Liver (tissue), 9 donors: ENCODE measurements around the gene HNRNPA2B1. TPM values are rescaled to one million over a fixed set of nuclear protein-coding genes. Genes with fewer than 3 reads are reported as not detected.

ENCODE experiments used
- DNase-seq: peaks from one replicate; pipeline ENCODE4 v3.0.0-alpha.2; 2017; ENCODE audit warnings: low spot score
- H3K27ac ChIP-seq, 2 donors: one replicate each; pipeline ENCODE4 v1.7.0; 2013; ENCODE audit warnings: inconsistent platforms in 2 of 2, low read length in 2 of 2, control low read depth in 1 of 2, low read depth in 1 of 2, mild to moderate bottlenecking in 1 of 2
- H3K27me3 ChIP-seq, 4 donors: one replicate each; pipeline versions ENCODE4 v1.6.1 to v1.7.0; 2013; ENCODE audit warnings: low read length in 3 of 4, inconsistent platforms in 1 of 4, mild to moderate bottlenecking in 1 of 4, moderate library complexity in 1 of 4; ENCODE audit not compliant: control insufficient read depth in 4 of 4, insufficient read depth in 4 of 4
- H3K36me3 ChIP-seq, 4 donors: one replicate each; pipeline versions ENCODE4 v1.6.1 to v1.7.0; 2013; ENCODE audit warnings: low read length in 3 of 4, mild to moderate bottlenecking in 3 of 4, low read depth in 1 of 4, moderate library complexity in 1 of 4; ENCODE audit not compliant: control insufficient read depth in 4 of 4, insufficient read depth in 3 of 4
- H3K4me1 ChIP-seq, 4 donors: one replicate each; pipeline versions ENCODE4 v1.6.1 to v1.7.0; 2013; ENCODE audit warnings: low read length in 3 of 4, mild to moderate bottlenecking in 3 of 4, moderate library complexity in 1 of 4; ENCODE audit not compliant: control insufficient read depth in 4 of 4, insufficient read depth in 4 of 4
- H3K4me3 ChIP-seq, 3 donors: one replicate each; pipeline versions ENCODE4 v1.6.1 to v1.7.0; 2013; ENCODE audit warnings: low read length in 3 of 3, control low read depth in 1 of 3, low read depth in 1 of 3, mild to moderate bottlenecking in 1 of 3
- H3K9ac ChIP-seq, 2 donors: one replicate each; pipeline ENCODE4 v1.7.0; 2013; ENCODE audit warnings: low read length in 2 of 2, mild to moderate bottlenecking in 2 of 2, moderate library complexity in 2 of 2, control low read depth in 1 of 2, low read depth in 1 of 2
- H3K9me3 ChIP-seq, 4 donors: one replicate each; pipeline versions ENCODE4 v1.6.1 to v1.7.0; 2013; ENCODE audit warnings: low read length in 3 of 4; ENCODE audit not compliant: control insufficient read depth in 4 of 4
- EGR1 ChIP-seq, 2 donors: IDR thresholded peaks; 2 replicates each; pipeline ENCODE4 v1.6.1; 2016 to 2018; ENCODE audit warnings: antibody characterized with exemption in 2 of 2, low read depth in 2 of 2
- FOXA1 ChIP-seq: IDR thresholded peaks from 2 replicates; pipeline ENCODE4 v1.6.1; 2016; ENCODE audit warnings: antibody characterized with exemption
- FOXA2 ChIP-seq: IDR thresholded peaks from 2 replicates; pipeline ENCODE4 v1.6.1; 2016; ENCODE audit warnings: antibody characterized with exemption
- GABPA ChIP-seq, 2 donors: IDR thresholded peaks in 1 of 2; conservative IDR thresholded peaks in 1 of 2; 2 replicates each; pipeline ENCODE4 v1.6.1; 2016; ENCODE audit warnings: antibody characterized with exemption in 2 of 2, mild to moderate bottlenecking in 1 of 2, moderate library complexity in 1 of 2
- HNF4A ChIP-seq, 2 donors: conservative IDR thresholded peaks; 2 replicates each; pipeline ENCODE4 v1.6.1; 2016; ENCODE audit warnings: antibody characterized with exemption in 2 of 2, mild to moderate bottlenecking in 2 of 2
- HNF4G ChIP-seq: IDR thresholded peaks from 2 replicates; pipeline ENCODE4 v1.6.1; 2016; ENCODE audit warnings: antibody characterized with exemption
- JUND ChIP-seq, 2 donors: IDR thresholded peaks; 2 replicates each; pipeline ENCODE4 v1.6.1; 2016; ENCODE audit warnings: antibody characterized with exemption in 2 of 2
- RAD21 ChIP-seq, 2 donors: IDR thresholded peaks; 2 replicates each; pipeline ENCODE4 v1.6.1; 2016; ENCODE audit warnings: antibody characterized with exemption in 2 of 2, mild to moderate bottlenecking in 2 of 2
- RXRA ChIP-seq, 2 donors: IDR thresholded peaks; 2 replicates each; pipeline ENCODE4 v1.6.1; 2017 to 2018; ENCODE audit warnings: antibody characterized with exemption in 2 of 2, mild to moderate bottlenecking in 1 of 2
- SP1 ChIP-seq: IDR thresholded peaks from 2 replicates; pipeline ENCODE4 v1.6.1; 2018; ENCODE audit warnings: antibody characterized with exemption, mild to moderate bottlenecking
- TAF1 ChIP-seq: conservative IDR thresholded peaks from 2 replicates; pipeline ENCODE4 v1.6.1; 2016; ENCODE audit warnings: antibody characterized with exemption, mild to moderate bottlenecking
- YY1 ChIP-seq: IDR thresholded peaks from 2 replicates; pipeline ENCODE4 v1.6.1; 2016; ENCODE audit warnings: antibody characterized with exemption, mild to moderate bottlenecking
- WGBS: extraction: QIAGEN DNeasy Blood & Tissue Kit; methylation state at CpG from one replicate; pipeline ENCODE4 v1.1.7; 2013; 5-methylcytosine and 5-hydroxymethylcytosine counted together
- polyA plus RNA-seq, 2 donors: library from polyadenylated mRNA; stranded (reverse) in 1 of 2; unstranded in 1 of 2; fragments of 200-250 nt in 1 of 2; fragments of >200 nt in 1 of 2; fragmentation: Nextera tagmentation in 1 of 2; extraction: Ambion mirVana in 1 of 2; gene quantifications; one replicate each; pipeline versions ENCODE4 v1.2.1 to v1.2.3, GENCODE V29; 2013 to 2015
- total RNA-seq, 2 donors: library from RNA; depleted of rRNA; stranded (reverse); fragments of >200 nt; gene quantifications; one replicate each; pipeline ENCODE4 v1.2.3, GENCODE V29; 2014
- TF ChIP-seq, protein P1 (sequence below): IDR thresholded peaks from 2 replicates; pipeline ENCODE4 v1.6.1; 2016; ENCODE audit warnings: antibody characterized with exemption
- TF ChIP-seq, protein P2 (sequence below): IDR thresholded peaks from 2 replicates; pipeline ENCODE4 v1.6.1; 2016; ENCODE audit warnings: antibody characterized with exemption
- TF ChIP-seq, protein P3 (sequence below): fragments of 150-350 bp; IDR thresholded peaks from 2 replicates; pipeline ENCODE4 v1.5.1; 2017; ENCODE audit warnings: improper control_type of control experiment, low read depth, low read length; ENCODE audit not compliant: missing input control
- TF ChIP-seq, protein P4 (sequence below): IDR thresholded peaks from 2 replicates; pipeline ENCODE4 v1.6.1; 2016; ENCODE audit warnings: antibody characterized with exemption, mild to moderate bottlenecking
- TF ChIP-seq, protein P5 (sequence below): IDR thresholded peaks from 2 replicates; pipeline ENCODE4 v1.6.1; 2016; ENCODE audit warnings: antibody characterized with exemption
- donor health status: healthy.
- donor health status: healthy.
- donor health status: healthy.
- donor health status: healthy.
- donor health status: healthy.

Gene HNRNPA2B1
- total and polyA plus RNA-seq, 4 donors, result 128 to 295 (median 181) TPM

DNA sequence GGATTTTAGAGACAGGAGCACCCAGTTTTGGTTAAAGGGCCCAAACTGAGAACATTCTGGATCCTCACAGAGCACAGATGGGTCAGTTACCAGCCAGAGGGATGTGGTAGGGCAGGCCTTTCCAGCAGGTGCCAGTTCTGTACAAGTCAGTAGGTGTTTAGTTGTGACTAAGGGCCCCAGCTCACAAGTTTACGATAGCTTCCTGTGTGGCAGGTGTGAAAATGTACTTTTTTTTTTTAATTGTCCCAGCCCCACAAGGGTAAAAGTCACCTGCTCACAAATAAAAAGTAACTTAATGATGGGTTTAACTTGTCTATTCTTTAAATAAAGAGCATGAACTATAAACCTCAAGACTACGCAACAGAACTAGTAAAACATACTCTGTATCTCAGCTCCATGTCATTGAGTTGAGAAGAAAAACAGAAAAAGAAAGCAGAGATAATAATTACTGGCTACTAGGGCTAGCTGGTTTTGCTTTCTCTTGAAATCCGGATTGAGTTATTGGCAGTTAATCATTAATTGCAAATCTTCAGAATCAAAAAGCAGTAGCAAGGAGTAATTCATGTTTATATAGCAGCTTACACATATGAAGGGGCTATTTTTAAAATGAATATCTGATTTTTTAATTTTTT, 33.1 kb downstream of the HNRNPA2B1 start:
- no peak for DNase-seq

DNA sequence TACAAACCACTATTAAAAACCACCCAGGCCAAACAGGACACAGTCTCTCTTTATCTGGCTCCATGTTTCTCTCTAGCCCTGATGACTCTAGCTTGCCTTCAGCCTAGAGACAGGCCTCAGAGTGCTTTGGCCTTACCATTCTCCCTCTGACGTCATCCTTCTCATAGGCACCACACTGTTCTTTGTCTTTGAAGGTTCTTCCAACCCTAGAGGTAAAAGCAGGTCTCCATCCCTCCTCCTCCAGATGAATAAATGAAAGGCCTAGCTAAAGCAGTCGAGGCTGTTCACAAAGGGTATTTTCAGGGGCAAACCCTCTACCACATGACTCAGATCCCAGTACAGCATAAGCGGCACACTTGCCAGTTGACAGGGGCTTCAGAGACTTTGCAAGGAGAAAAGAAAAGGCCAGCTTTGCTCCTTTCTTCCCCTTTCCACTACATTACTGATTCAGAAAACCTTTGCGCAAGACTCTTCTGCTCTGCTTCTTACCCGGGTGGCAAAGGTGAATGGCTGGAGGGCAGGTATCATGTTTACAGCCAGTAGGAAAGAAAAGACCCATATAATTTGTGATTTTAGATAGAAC, 33.8 kb downstream of the HNRNPA2B1 start:
- 81% methylated on average over 5 of the region's 5 CpGs for WGBS
- Histone ChIP-seq H3K27me3 (no peaks in the 10 kb centered on the region), H3K9me3 (no peaks in the 10 kb centered on the region), H3K27ac (no peak overlapping the region), H3K36me3 (no peaks in the 10 kb centered on the region), H3K4me3 (no peak overlapping the region), H3K4me1 (peaks cover 0 to 4% (median 1%) of the 10 kb centered on the region in 4 donors), H3K9ac (no peak overlapping the region)
- DNase-seq, result no peak
- TF ChIP-seq SP1 (no peak), JUND (IDR thresholded peaks at IDR 0.05) (no peak), GABPA (IDR thresholded peaks at IDR 0.05 in 1 of 2, conservative IDR thresholded peaks at IDR 0.05 in 1 of 2) (no peak), HNF4G (no peak), EGR1 (IDR thresholded peaks at IDR 0.05; ENCODE audit: low read depth in 2 of 2) (no peak), FOXA2 (no peak), RXRA (IDR thresholded peaks at IDR 0.05) (no peak), HNF4A (conservative IDR thresholded peaks at IDR 0.05) (no peak), FOXA1 (no peak), TAF1 (no peak), RAD21 (IDR thresholded peaks at IDR 0.05) (no peak)
- TF ChIP-seq, protein P1, sequence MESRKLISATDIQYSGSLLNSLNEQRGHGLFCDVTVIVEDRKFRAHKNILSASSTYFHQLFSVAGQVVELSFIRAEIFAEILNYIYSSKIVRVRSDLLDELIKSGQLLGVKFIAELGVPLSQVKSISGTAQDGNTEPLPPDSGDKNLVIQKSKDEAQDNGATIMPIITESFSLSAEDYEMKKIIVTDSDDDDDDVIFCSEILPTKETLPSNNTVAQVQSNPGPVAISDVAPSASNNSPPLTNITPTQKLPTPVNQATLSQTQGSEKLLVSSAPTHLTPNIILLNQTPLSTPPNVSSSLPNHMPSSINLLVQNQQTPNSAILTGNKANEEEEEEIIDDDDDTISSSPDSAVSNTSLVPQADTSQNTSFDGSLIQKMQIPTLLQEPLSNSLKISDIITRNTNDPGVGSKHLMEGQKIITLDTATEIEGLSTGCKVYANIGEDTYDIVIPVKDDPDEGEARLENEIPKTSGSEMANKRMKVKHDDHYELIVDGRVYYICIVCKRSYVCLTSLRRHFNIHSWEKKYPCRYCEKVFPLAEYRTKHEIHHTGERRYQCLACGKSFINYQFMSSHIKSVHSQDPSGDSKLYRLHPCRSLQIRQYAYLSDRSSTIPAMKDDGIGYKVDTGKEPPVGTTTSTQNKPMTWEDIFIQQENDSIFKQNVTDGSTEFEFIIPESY, result no peak
- TF ChIP-seq, protein P2, sequence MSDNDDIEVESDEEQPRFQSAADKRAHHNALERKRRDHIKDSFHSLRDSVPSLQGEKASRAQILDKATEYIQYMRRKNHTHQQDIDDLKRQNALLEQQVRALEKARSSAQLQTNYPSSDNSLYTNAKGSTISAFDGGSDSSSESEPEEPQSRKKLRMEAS, result no peak
- TF ChIP-seq, protein P3, sequence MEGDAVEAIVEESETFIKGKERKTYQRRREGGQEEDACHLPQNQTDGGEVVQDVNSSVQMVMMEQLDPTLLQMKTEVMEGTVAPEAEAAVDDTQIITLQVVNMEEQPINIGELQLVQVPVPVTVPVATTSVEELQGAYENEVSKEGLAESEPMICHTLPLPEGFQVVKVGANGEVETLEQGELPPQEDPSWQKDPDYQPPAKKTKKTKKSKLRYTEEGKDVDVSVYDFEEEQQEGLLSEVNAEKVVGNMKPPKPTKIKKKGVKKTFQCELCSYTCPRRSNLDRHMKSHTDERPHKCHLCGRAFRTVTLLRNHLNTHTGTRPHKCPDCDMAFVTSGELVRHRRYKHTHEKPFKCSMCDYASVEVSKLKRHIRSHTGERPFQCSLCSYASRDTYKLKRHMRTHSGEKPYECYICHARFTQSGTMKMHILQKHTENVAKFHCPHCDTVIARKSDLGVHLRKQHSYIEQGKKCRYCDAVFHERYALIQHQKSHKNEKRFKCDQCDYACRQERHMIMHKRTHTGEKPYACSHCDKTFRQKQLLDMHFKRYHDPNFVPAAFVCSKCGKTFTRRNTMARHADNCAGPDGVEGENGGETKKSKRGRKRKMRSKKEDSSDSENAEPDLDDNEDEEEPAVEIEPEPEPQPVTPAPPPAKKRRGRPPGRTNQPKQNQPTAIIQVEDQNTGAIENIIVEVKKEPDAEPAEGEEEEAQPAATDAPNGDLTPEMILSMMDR, result no peak

More for the DNA sequence above, 33.1 kb downstream of the HNRNPA2B1 start:
- H3K27me3 ChIP-seq, result no peaks in the 10 kb centered on the region
- no peak overlapping the region for H3K4me3 ChIP-seq
- peaks cover 0 to 4% (median 1%) of the 10 kb centered on the region in 4 donors for H3K4me1 ChIP-seq
- TF ChIP-seq JUND (IDR thresholded peaks at IDR 0.05), result no peak
- TF ChIP-seq, protein P2, result no peak
- TF ChIP-seq FOXA1, result no peak
- TF ChIP-seq, protein P4, sequence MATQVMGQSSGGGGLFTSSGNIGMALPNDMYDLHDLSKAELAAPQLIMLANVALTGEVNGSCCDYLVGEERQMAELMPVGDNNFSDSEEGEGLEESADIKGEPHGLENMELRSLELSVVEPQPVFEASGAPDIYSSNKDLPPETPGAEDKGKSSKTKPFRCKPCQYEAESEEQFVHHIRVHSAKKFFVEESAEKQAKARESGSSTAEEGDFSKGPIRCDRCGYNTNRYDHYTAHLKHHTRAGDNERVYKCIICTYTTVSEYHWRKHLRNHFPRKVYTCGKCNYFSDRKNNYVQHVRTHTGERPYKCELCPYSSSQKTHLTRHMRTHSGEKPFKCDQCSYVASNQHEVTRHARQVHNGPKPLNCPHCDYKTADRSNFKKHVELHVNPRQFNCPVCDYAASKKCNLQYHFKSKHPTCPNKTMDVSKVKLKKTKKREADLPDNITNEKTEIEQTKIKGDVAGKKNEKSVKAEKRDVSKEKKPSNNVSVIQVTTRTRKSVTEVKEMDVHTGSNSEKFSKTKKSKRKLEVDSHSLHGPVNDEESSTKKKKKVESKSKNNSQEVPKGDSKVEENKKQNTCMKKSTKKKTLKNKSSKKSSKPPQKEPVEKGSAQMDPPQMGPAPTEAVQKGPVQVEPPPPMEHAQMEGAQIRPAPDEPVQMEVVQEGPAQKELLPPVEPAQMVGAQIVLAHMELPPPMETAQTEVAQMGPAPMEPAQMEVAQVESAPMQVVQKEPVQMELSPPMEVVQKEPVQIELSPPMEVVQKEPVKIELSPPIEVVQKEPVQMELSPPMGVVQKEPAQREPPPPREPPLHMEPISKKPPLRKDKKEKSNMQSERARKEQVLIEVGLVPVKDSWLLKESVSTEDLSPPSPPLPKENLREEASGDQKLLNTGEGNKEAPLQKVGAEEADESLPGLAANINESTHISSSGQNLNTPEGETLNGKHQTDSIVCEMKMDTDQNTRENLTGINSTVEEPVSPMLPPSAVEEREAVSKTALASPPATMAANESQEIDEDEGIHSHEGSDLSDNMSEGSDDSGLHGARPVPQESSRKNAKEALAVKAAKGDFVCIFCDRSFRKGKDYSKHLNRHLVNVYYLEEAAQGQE, result no peak
- no peak for TF ChIP-seq YY1
- TF ChIP-seq, protein P5, sequence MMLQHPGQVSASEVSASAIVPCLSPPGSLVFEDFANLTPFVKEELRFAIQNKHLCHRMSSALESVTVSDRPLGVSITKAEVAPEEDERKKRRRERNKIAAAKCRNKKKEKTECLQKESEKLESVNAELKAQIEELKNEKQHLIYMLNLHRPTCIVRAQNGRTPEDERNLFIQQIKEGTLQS, result no peak
- no peak for TF ChIP-seq GABPA (IDR thresholded peaks at IDR 0.05 in 1 of 2, conservative IDR thresholded peaks at IDR 0.05 in 1 of 2)
- no peak for TF ChIP-seq HNF4A (conservative IDR thresholded peaks at IDR 0.05)
- H3K36me3 ChIP-seq, result no peaks in the 10 kb centered on the region
- 61% methylated on average over 3 of the region's 3 CpGs for WGBS
- no peaks in the 10 kb centered on the region for H3K9me3 ChIP-seq
- no peak overlapping the region for H3K9ac ChIP-seq
- H3K27ac ChIP-seq, result no peak overlapping the region
